HepG2 (cell line): ENCODE measurements around the gene KLHL5. TPM values are rescaled to one million over a fixed set of nuclear protein-coding genes. Genes with fewer than 3 reads are reported as not detected.
A peak's percentile ranks its signal among the peaks of the same experiment; 100 is the strongest.

Source experiments
- FOXJ3 ChIP-seq: sonication (generic); formaldehyde crosslinking; IDR thresholded peaks from 2 replicates; pipeline ENCODE4 v1.4.0; 2020; ENCODE audit warnings: missing genetic modification reagents, mild to moderate bottlenecking, borderline replicate concordance
- HIC2 ChIP-seq: sonication (generic); formaldehyde crosslinking; IDR thresholded peaks from 2 replicates; pipeline ENCODE4 v1.9.0; 2022; ENCODE audit warnings: low read depth, missing genetic modification reagents
- MAZ ChIP-seq, 2 experiments: sonication (generic) in 1 of 2; formaldehyde crosslinking in 1 of 2; IDR thresholded peaks; 2 replicates each; pipeline versions ENCODE4 v1.5.0 to v1.6.1; 2012 to 2020; ENCODE audit warnings: low read depth in 2 of 2, mild to moderate bottlenecking in 2 of 2, borderline replicate concordance in 1 of 2, improper control_type of control experiment in 1 of 2, low read length in 1 of 2, missing genetic modification reagents in 1 of 2, moderate library complexity in 1 of 2
- NR2F6 ChIP-seq, 2 experiments: IDR thresholded peaks; 2 replicates each; pipeline ENCODE4 v1.6.1; 2016; ENCODE audit warnings: antibody characterized with exemption in 1 of 2, mild to moderate bottlenecking in 1 of 2
- RXRB ChIP-seq: IDR thresholded peaks from 2 replicates; pipeline ENCODE4 v1.6.1; 2016; ENCODE audit warnings: borderline replicate concordance, missing genetic modification reagents, missing compliant biosample characterization
- ZBTB10 ChIP-seq: sonication (generic); formaldehyde crosslinking; IDR thresholded peaks from 2 replicates; pipeline ENCODE4 v1.4.0; 2020; ENCODE audit warnings: missing genetic modification reagents, borderline replicate concordance
- ZGPAT ChIP-seq: IDR thresholded peaks from 2 replicates; pipeline ENCODE4 v1.6.1; 2016; ENCODE audit warnings: mild to moderate bottlenecking
- ZNF484 ChIP-seq: sonication (generic); formaldehyde crosslinking; IDR thresholded peaks from 2 replicates; pipeline ENCODE4 v1.5.1; 2020; ENCODE audit warnings: mild to moderate bottlenecking, low read depth, missing genetic modification reagents, borderline replicate concordance
- ZNF607 ChIP-seq: sonication (generic); formaldehyde crosslinking; IDR thresholded peaks from 2 replicates; pipeline ENCODE4 v1.5.1; 2020; ENCODE audit warnings: missing genetic modification reagents, mild to moderate bottlenecking, borderline replicate concordance
- ZNF687 ChIP-seq: sonication (generic); formaldehyde crosslinking; IDR thresholded peaks from 2 replicates; pipeline ENCODE4 v1.5.1; 2020; ENCODE audit warnings: mild to moderate bottlenecking, missing genetic modification reagents, moderate library complexity
- ZNF75D ChIP-seq: sonication (generic); formaldehyde crosslinking; IDR thresholded peaks from 2 replicates; pipeline ENCODE4 v1.8.1; 2023; ENCODE audit warnings: missing genetic modification reagents, mild to moderate bottlenecking, borderline replicate concordance
- ZNF780A ChIP-seq: sonication (generic); formaldehyde crosslinking; IDR thresholded peaks from 2 replicates; pipeline ENCODE4 v1.8.0; 2022; ENCODE audit warnings: mild to moderate bottlenecking, missing genetic modification reagents, moderate library complexity
- ZSCAN25 ChIP-seq: sonication (generic); formaldehyde crosslinking; IDR thresholded peaks from 2 replicates; pipeline ENCODE4 v1.8.0; 2022; ENCODE audit warnings: mild to moderate bottlenecking, missing genetic modification reagents
- polyA plus RNA-seq, 8 experiments: library from polyadenylated mRNA; depleted of rRNA in 3 of 8; stranded (reverse) in 7 of 8; unstranded in 1 of 8; fragments of >200 nt; fragmentation: Illumina TruSeq in 4 of 8; extraction: Trizol in 4 of 8; gene quantifications; 2 replicates each; pipeline versions ENCODE4 v1.2.1 to v1.2.3, GENCODE V29; 2011 to 2016; ENCODE audit warnings: low read depth in 4 of 8, missing spikeins in 1 of 8, mixed read lengths in 1 of 8; ENCODE audit not compliant: insufficient read depth in 1 of 8
- total RNA-seq, 5 experiments: library from RNA; depleted of rRNA; stranded (reverse); fragments of >200 nt; fragmentation: Illumina TruSeq; extraction: Trizol; gene quantifications; 2 replicates each; pipeline ENCODE4 v1.2.3, GENCODE V29; 2016; ENCODE audit warnings: low read depth in 1 of 5
- TF ChIP-seq, protein P1 (sequence below): IDR thresholded peaks from 2 replicates; pipeline ENCODE4 v1.6.1; 2016; ENCODE audit warnings: low read depth, control low read depth

The KLHL5 gene
- total and polyA plus RNA-seq, 2 of the 13 experiments (the other 11 are each of a cell fraction or from before 2014, with no cell fraction given), result 36.2 to 38.7 TPM

- TF ChIP-seq HIC2 (no peak), ZSCAN25 (CRISPR knock-in tag) (peak; percentile 24; the same call in 1 of the 2 replicates), NR2F6 (IDR thresholded peaks at IDR 0.05) (no peak), NR2F6 (CRISPR knock-in tag; IDR thresholded peaks at IDR 0.05) (no peak), MAZ (IDR thresholded peaks at IDR 0.05; ENCODE audit: borderline replicate concordance, low read depth, low read length) (no peak), MAZ (CRISPR knock-in tag; IDR thresholded peaks at IDR 0.05; ENCODE audit: low read depth) (peak; percentile 57; the same call in 1 of the 2 replicates), ZNF484 (no peak), ZBTB10 (CRISPR knock-in tag) (no peak), ZNF687 (CRISPR knock-in tag) (peak; percentile 49), RXRB (CRISPR knock-in tag) (no peak), FOXJ3 (CRISPR knock-in tag) (no peak), ZNF607 (0 out of 2 replicates have a peak, but pooled peaks have one; percentile 17), ZNF75D (no peak), ZGPAT (no peak), ZNF780A (no peak)
- TF ChIP-seq, protein P1, sequence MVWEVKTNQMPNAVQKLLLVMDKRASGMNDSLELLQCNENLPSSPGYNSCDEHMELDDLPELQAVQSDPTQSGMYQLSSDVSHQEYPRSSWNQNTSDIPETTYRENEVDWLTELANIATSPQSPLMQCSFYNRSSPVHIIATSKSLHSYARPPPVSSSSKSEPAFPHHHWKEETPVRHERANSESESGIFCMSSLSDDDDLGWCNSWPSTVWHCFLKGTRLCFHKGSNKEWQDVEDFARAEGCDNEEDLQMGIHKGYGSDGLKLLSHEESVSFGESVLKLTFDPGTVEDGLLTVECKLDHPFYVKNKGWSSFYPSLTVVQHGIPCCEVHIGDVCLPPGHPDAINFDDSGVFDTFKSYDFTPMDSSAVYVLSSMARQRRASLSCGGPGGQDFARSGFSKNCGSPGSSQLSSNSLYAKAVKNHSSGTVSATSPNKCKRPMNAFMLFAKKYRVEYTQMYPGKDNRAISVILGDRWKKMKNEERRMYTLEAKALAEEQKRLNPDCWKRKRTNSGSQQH (CRISPR knock-in tag), result no peak
These were observed 16.8 kb upstream of the KLHL5 start (continued) for GRCh38 chr4:39044956-39045826.
